Esophagus squamous epithelium (tissue), 5 donors: ENCODE data around the gene MRPL19. TPM values are rescaled to one million over a fixed set of nuclear protein-coding genes. Genes with fewer than 3 reads are reported as not detected.
A peak's percentile ranks its signal among the peaks of the same experiment; 100 is the strongest.

Experiments used
- DNase-seq: peaks from one replicate; lab custom pipeline; 2025; lab: John Stamatoyannopoulos, UW
- H3K27ac ChIP-seq, 4 donors: fragments of 200-600 bp; sonication (generic); one replicate each; pipeline ENCODE4 v1.5.1; 2016 to 2019; ENCODE audit warnings: mild to moderate bottlenecking in 1 of 4
- H3K27me3 ChIP-seq, 4 donors: fragments of 200-600 bp; sonication (generic); 1 replicate in 3 of 4; 2 replicates in 1 of 4; pipeline versions ENCODE4 v1.5.1 to v1.6.0; 2017 to 2021; ENCODE audit warnings: antibody characterized with exemption in 1 of 4
- H3K36me3 ChIP-seq, 3 donors: fragments of 200-600 bp; sonication (generic); one replicate each; pipeline ENCODE4 v1.5.1; 2016 to 2019
- H3K4me1 ChIP-seq, 3 donors: fragments of 200-600 bp; sonication (generic); one replicate each; pipeline ENCODE4 v1.5.1; 2017 to 2019
- H3K4me3 ChIP-seq, 4 donors: fragments of 200-600 bp; sonication (generic); 1 replicate in 3 of 4; 2 replicates in 1 of 4; pipeline ENCODE4 v1.5.1; 2016 to 2019; ENCODE audit warnings: mild to moderate bottlenecking in 2 of 4, moderate library complexity in 1 of 4
- H3K9me3 ChIP-seq, 3 donors: fragments of 200-600 bp; sonication (generic); one replicate each; pipeline ENCODE4 v1.5.1; 2016 to 2019
- CTCF ChIP-seq, 6 experiments: fragments of 450-650 bp in 4 of 6; fragments of 200-600 bp in 2 of 6; sonication (generic) in 2 of 6; IDR thresholded peaks; one replicate each; pipeline ENCODE4 v1.5.1; 2016 to 2019; ENCODE audit warnings: antibody characterized with exemption in 6 of 6, mild to moderate bottlenecking in 4 of 6, moderate library complexity in 4 of 6
- POLR2A ChIP-seq, 4 donors: fragments of 450-650 bp; IDR thresholded peaks; one replicate each; pipeline ENCODE4 v1.6.1; 2017; ENCODE audit warnings: antibody characterized with exemption in 4 of 4, mild to moderate bottlenecking in 4 of 4, moderate library complexity in 3 of 4
- WGBS, 2 donors: methylation state at CpG; one replicate each; pipeline ENCODE4 v1.1.5; 2018; 5-methylcytosine and 5-hydroxymethylcytosine counted together
- intact Hi-C: fragments of 100-400 bp; cut with DNase I; formaldehyde crosslinking; loops from one replicate; pipeline ENCODE4 v1.15.0; 2022
- total RNA-seq, 4 donors: library from RNA; depleted of rRNA; stranded (reverse); fragments of >200 nt; gene quantifications; one replicate each; pipeline ENCODE4 v1.1.0, GENCODE V29; 2016
- donor health status: DM: yes; HTN: yes; CAD: no.

Gene MRPL19
- total RNA-seq, 4 donors from 2014 or later = 29.6 to 48.5 (median 43.6) TPM

DNA sequence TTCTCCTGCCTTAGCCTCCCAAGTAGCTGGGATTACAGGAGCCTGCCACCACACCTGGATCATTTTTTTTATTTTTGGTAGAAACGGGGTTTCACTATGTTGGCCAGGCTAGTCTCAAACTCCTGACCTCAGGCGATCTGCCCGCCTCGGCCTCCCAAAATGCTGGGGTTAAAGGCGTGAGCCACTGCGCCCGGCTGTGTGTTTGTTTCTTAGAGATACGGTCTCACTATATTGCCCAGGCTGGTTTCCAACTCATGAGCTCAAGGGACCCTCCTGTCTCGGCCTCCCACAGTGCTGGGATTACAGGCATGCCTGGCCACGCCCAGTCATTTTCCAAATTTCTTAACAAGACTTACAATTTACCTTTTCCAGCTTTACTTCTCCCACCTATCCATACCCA lies 940 bp upstream of the MRPL19 start:
- DNase-seq = no peak
- Histone ChIP-seq H3K36me3 (peaks cover 0 to 22% (median 0%) of the 10 kb centered on the region in 3 donors), H3K4me3 (no peak overlapping the region), H3K4me1 (peaks cover 8 to 36% (median 10%) of the 10 kb centered on the region in 3 donors), H3K27ac (no peak overlapping the region), H3K27me3 (no peaks in the 10 kb centered on the region), H3K9me3 (no peaks in the 10 kb centered on the region)
- WGBS, 2 donors = 93 to 97% methylated on average over 10 of the region's 10 CpGs
- TF ChIP-seq POLR2A (IDR thresholded peaks at IDR 0.05) = no peak
- TF ChIP-seq CTCF (IDR thresholded peaks at IDR 0.05) = no peak
- intact Hi-C loops = no loop called here

GRCh38 chr2:75646090-75646582 lies 447 bp upstream of the MRPL19 start:
- intact Hi-C loops = no loop called here
- 71 to 84% methylated on average over 9 of the region's 9 CpGs for WGBS, 2 donors

DNA sequence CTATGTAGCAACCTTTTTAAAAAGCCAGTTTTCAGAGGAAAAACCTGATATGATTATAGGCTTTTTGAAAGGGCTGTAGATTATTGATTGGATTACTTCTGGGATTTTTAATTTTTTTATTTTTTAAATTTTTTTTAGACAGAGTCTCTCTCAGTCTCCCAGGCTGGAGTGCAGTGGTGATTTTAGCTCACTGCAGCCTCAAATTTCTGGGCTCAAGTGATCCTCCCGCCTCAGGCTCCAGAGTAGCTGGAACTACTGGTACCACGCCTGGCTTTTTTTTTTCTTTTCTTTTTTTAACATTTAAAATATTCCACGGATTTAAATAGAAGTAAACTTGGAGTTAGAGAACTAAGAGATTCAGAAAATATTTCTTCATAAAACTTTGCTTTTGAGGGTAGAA lies 1.2 kb downstream of the MRPL19 start:
- peak overlapping the region; percentile 74 to 99 (median 92) for H3K4me3 ChIP-seq

More at GRCh38 chr2:75646090-75646582, 447 bp upstream of the MRPL19 start:
- Histone ChIP-seq H3K9me3 (no peaks in the 10 kb centered on the region), H3K36me3 (peaks cover 0 to 27% (median 0%) of the 10 kb centered on the region in 3 donors), H3K27ac (peak overlapping the region; percentile 81 to 88 (median 86)), H3K4me3 (peak overlapping the region; percentile 74 to 99 (median 92)), H3K4me1 (peaks cover 7 to 31% (median 8%) of the 10 kb centered on the region in 3 donors), H3K27me3 (no peaks in the 10 kb centered on the region)
- DNase-seq = no peak
- TF ChIP-seq CTCF (IDR thresholded peaks at IDR 0.05) (no peak), POLR2A (IDR thresholded peaks at IDR 0.05) (no peak)

DNA sequence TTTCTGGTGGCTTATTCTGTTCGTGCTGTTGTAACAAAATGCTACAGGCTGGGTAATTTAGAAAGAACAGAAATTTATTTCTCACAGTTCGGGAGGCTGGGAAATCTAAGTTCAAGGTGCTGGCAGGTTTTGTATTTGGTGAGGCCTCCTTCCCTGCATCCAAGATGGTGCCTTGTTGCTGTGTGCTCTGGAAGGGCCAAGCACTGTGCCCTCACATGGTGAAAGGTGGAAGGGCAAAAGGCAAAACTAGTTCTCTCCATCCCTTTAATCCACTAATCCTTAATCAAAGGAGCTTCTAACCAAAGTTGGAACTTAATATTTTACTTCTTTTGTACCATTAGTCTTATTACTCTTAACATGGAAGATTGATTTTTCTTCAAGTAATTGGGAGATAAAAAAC lies 7.4 kb downstream of the MRPL19 start:
- TF ChIP-seq CTCF (IDR thresholded peaks at IDR 0.05) (no peak), POLR2A (IDR thresholded peaks at IDR 0.05) (no peak)
- H3K27ac ChIP-seq = no peak overlapping the region
- H3K36me3 ChIP-seq = peaks cover 5 to 100% (median 18%) of the 10 kb centered on the region in 3 donors
- WGBS, 2 donors = 94 to 98% methylated on average over 2 of the region's 2 CpGs
- intact Hi-C loops = no loop called here
- H3K4me3 ChIP-seq = no peak overlapping the region
- H3K27me3 ChIP-seq = no peaks in the 10 kb centered on the region
- no peak for DNase-seq
- no peaks in the 10 kb centered on the region for H3K9me3 ChIP-seq
- peaks cover 0 to 6% (median 0%) of the 10 kb centered on the region in 3 donors for H3K4me1 ChIP-seq

More for the DNA sequence above, 1.2 kb downstream of the MRPL19 start:
- Histone ChIP-seq H3K27ac (no peak overlapping the region), H3K36me3 (peaks cover 0 to 43% (median 8%) of the 10 kb centered on the region in 3 donors), H3K9me3 (no peaks in the 10 kb centered on the region), H3K4me1 (peaks cover 7 to 31% (median 8%) of the 10 kb centered on the region in 3 donors), H3K27me3 (no peaks in the 10 kb centered on the region)
- TF ChIP-seq POLR2A (IDR thresholded peaks at IDR 0.05) (no peak), CTCF (IDR thresholded peaks at IDR 0.05) (no peak)
- WGBS, 2 donors = 44 to 55% methylated on average over 3 of the region's 3 CpGs
- no peak for DNase-seq
- intact Hi-C loops = no loop called here

DNA sequence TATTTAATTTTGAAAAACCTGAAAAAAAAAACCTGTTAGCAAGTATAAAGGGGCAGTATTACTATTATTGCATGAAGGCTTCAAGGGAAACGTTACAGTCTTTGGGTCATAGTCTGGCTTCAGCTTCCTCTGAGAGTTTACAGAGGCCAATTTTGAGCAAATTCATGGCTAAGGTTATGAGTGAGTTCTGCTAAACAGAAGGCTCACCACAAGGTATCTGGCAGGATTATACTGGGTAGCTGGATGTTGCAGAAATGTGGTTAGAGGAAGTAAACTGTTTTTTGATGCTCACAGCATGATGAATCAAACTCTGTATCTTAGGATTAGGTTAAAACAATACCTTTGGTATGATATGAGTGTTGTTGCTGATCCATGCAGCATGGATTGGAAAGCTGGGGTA lies 9.3 kb downstream of the MRPL19 start:
- Histone ChIP-seq H3K4me3 (no peak overlapping the region), H3K36me3 (peaks cover 5 to 100% (median 18%) of the 10 kb centered on the region in 3 donors), H3K27me3 (no peaks in the 10 kb centered on the region), H3K27ac (no peak overlapping the region), H3K9me3 (no peaks in the 10 kb centered on the region), H3K4me1 (no peaks in the 10 kb centered on the region)
- TF ChIP-seq CTCF (IDR thresholded peaks at IDR 0.05) (no peak), POLR2A (IDR thresholded peaks at IDR 0.05) (no peak)
- no peak for DNase-seq
- 93 to 100% methylated on average over 1 of the region's 1 CpG for WGBS, 2 donors
- intact Hi-C loops = no loop called here
